ENCODE data around the gene TAOK3.

DNA sequence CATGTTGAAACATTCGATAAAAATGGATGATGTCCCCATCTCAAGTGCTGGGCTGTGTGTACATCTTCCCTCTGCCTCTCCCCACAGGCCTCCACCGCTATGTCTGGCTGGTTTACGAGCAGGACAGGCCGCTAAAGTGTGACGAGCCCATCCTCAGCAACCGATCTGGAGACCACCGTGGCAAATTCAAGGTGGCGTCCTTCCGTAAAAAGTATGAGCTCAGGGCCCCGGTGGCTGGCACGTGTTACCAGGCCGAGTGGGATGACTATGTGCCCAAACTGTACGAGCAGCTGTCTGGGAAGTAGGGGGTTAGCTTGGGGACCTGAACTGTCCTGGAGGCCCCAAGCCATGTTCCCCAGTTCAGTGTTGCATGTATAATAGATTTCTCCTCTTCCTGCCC, 228.2 kb downstream of the TAOK3 start:
- TF ChIP-seq CHD2 (IDR thresholded peaks at IDR 0.05; ENCODE audit: low read length) (no peak), POLR2AphosphoS5 (IDR thresholded peaks at IDR 0.05; ENCODE audit: low read depth, low read length) (no peak; the same call in 1 of the 2 replicates), POLR2A (IDR thresholded peaks at IDR 0.05; ENCODE audit: control extremely low read depth in 1 of 2, low read depth in 2 of 2, low read length in 2 of 2) (no peak), EZH2 (IDR thresholded peaks at IDR 0.05; ENCODE audit: low read depth, low read length, severe bottlenecking) (no peak)
- TF ChIP-seq, protein P1, sequence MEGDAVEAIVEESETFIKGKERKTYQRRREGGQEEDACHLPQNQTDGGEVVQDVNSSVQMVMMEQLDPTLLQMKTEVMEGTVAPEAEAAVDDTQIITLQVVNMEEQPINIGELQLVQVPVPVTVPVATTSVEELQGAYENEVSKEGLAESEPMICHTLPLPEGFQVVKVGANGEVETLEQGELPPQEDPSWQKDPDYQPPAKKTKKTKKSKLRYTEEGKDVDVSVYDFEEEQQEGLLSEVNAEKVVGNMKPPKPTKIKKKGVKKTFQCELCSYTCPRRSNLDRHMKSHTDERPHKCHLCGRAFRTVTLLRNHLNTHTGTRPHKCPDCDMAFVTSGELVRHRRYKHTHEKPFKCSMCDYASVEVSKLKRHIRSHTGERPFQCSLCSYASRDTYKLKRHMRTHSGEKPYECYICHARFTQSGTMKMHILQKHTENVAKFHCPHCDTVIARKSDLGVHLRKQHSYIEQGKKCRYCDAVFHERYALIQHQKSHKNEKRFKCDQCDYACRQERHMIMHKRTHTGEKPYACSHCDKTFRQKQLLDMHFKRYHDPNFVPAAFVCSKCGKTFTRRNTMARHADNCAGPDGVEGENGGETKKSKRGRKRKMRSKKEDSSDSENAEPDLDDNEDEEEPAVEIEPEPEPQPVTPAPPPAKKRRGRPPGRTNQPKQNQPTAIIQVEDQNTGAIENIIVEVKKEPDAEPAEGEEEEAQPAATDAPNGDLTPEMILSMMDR (IDR thresholded peaks at IDR 0.05; ENCODE audit: control extremely low read depth in 1 of 3, insufficient read depth in 1 of 3, low read depth in 1 of 3, low read length in 3 of 3): no peak
